Sigmoid colon (tissue), 7 donors: ENCODE results near the gene PCDHGA11. TPM values are rescaled to one million over a fixed set of nuclear protein-coding genes. Genes with fewer than 3 reads are reported as not detected.
"Not testable (repeated sequence)": the region's sequence is repeated elsewhere in the genome, so short reads cannot be mapped to it uniquely, and the experiment has no call there.

Experiments
- DNase-seq: peaks from one replicate; pipeline ENCODE4 v3.0.0-alpha.2; 2019
- H3K27ac ChIP-seq, 4 donors: fragments of 200-600 bp; sonication (generic); one replicate each; pipeline ENCODE4 v1.5.1; 2016 to 2019; ENCODE audit warnings: mild to moderate bottlenecking in 1 of 4
- H3K27me3 ChIP-seq, 3 donors: fragments of 200-600 bp; sonication (generic); one replicate each; pipeline ENCODE4 v1.5.1; 2019; ENCODE audit warnings: mild to moderate bottlenecking in 1 of 3
- H3K36me3 ChIP-seq, 4 donors: fragments of 200-600 bp; sonication (generic); one replicate each; pipeline ENCODE4 v1.5.1; 2016 to 2019
- H3K4me1 ChIP-seq, 4 donors: fragments of 200-600 bp; sonication (generic); one replicate each; pipeline ENCODE4 v1.5.1; 2017 to 2019
- H3K4me3 ChIP-seq, 4 donors: fragments of 200-600 bp; sonication (generic); one replicate each; pipeline ENCODE4 v1.5.1; 2017 to 2019; ENCODE audit warnings: mild to moderate bottlenecking in 2 of 4, moderate library complexity in 1 of 4
- H3K9me3 ChIP-seq, 4 donors: fragments of 200-600 bp in 3 of 4; sonication (generic) in 3 of 4; one replicate each; pipeline versions ENCODE4 v1.5.1 to v1.6.1; 2013 to 2019
- CTCF ChIP-seq, 4 experiments: fragments of 450-650 bp in 3 of 4; fragments of 200-600 bp in 1 of 4; IDR thresholded peaks; one replicate each; pipeline ENCODE4 v1.5.1; 2016 to 2019; ENCODE audit warnings: antibody characterized with exemption in 4 of 4, mild to moderate bottlenecking in 3 of 4, moderate library complexity in 2 of 4
- EP300 ChIP-seq, 4 donors: sonication (generic); formaldehyde crosslinking; IDR thresholded peaks; one replicate each; pipeline ENCODE4 v1.6.1; 2017; ENCODE audit warnings: antibody characterized with exemption in 4 of 4
- POLR2A ChIP-seq, 2 donors: fragments of 450-650 bp; IDR thresholded peaks; one replicate each; pipeline ENCODE4 v1.6.1; 2016; ENCODE audit warnings: antibody characterized with exemption in 2 of 2, mild to moderate bottlenecking in 2 of 2, moderate library complexity in 2 of 2
- POLR2AphosphoS5 ChIP-seq, 4 donors: sonication (generic); formaldehyde crosslinking; IDR thresholded peaks; one replicate each; pipeline ENCODE4 v1.6.1; 2017; ENCODE audit warnings: antibody characterized with exemption in 4 of 4
- WGBS, 2 donors: extraction: QIAGEN DNeasy Blood & Tissue Kit; methylation state at CpG; one replicate each; pipeline ENCODE4 v1.1.7; 2013; 5-methylcytosine and 5-hydroxymethylcytosine counted together
- intact Hi-C: fragments of 100-400 bp; cut with DNase I; formaldehyde crosslinking; loops from one replicate; pipeline ENCODE4 v1.15.1; 2023
- polyA plus RNA-seq, 3 donors: library from polyadenylated mRNA; stranded (reverse); fragments of 200-250 nt; gene quantifications; one replicate each; pipeline ENCODE4 v1.2.3, GENCODE V29; 2013
- total RNA-seq, 4 donors: library from RNA; depleted of rRNA; stranded (reverse); fragments of >200 nt; gene quantifications; one replicate each; pipeline ENCODE4 v1.1.0, GENCODE V29; 2016
- donor health status: healthy with polysubstance abuse.
- donor health status: Bipolar disorder and iron deficiency.
- donor health status: healthy.

Gene PCDHGA11
- total and polyA plus RNA-seq, 7 donors, result 0.89 to 10.8 (median 6.7) TPM; not detected in 2

GRCh38 chr5:141407790-141408505, 12.9 kb upstream of the PCDHGA11 start, which contains the start of gene PCDHGB6:
PCDHGB6 (plus strand) TSS chr5:141408021; CDS start chr5:141408203, 182 bp downstream.
- not testable (repeated sequence) for H3K27me3 ChIP-seq, DNase-seq, H3K36me3 ChIP-seq, H3K4me1 ChIP-seq
- H3K4me3 ChIP-seq, result peak within 1 kb of the TSS; percentile 5 to 33 (median 29)
- intact Hi-C loops, result loop anchor here (5.0 kb wide), 1 partner anchor 119 kb away; no protein-coding TSS in a partner anchor
- TF ChIP-seq CTCF (IDR thresholded peaks at IDR 0.05), result peak in 3 of 4 experiments; percentile 9 to 32 (median 21)
- 13 to 46% methylated on average over 51 of the region's 51 CpGs for WGBS, 2 donors
- peak within 1 kb of the TSS in 1 of 4 donors; percentile 33 for H3K27ac ChIP-seq
- peaks cover 36 to 92% (median 82%) of the 10 kb centered on the region in 4 donors for H3K9me3 ChIP-seq

GRCh38 chr5:141409598-141410306, 11.1 kb upstream of the PCDHGA11 start:
- peak; percentile 46 for DNase-seq
- H3K4me3 ChIP-seq, result no peak overlapping the region
- peaks cover 0 to 11% (median 0%) of the 10 kb centered on the region in 4 donors for H3K36me3 ChIP-seq
- no peaks in the 10 kb centered on the region for H3K4me1 ChIP-seq
- H3K27ac ChIP-seq, result no peak overlapping the region
- no peaks in the 10 kb centered on the region for H3K27me3 ChIP-seq
- TF ChIP-seq EP300 (IDR thresholded peaks at IDR 0.05) (no peak), POLR2AphosphoS5 (IDR thresholded peaks at IDR 0.05) (no peak), CTCF (IDR thresholded peaks at IDR 0.05) (no peak), POLR2A (IDR thresholded peaks at IDR 0.05) (no peak)
- 30 to 67% methylated on average over 64 of the region's 64 CpGs for WGBS, 2 donors
- peaks cover 37 to 91% (median 83%) of the 10 kb centered on the region in 4 donors for H3K9me3 ChIP-seq
- intact Hi-C loops, result loop anchor here (5.0 kb wide), 1 partner anchor 118 kb away; no protein-coding TSS in a partner anchor

GRCh38 chr5:141411575-141411974, 9.3 kb upstream of the PCDHGA11 start:
- 68 to 77% methylated on average over 3 of the region's 3 CpGs for WGBS, 2 donors

More at GRCh38 chr5:141411575-141411974, 9.3 kb upstream of the PCDHGA11 start:
- Histone ChIP-seq H3K27me3 (no peaks in the 10 kb centered on the region), H3K4me3 (no peak overlapping the region), H3K9me3 (peaks cover 40 to 92% (median 78%) of the 10 kb centered on the region in 4 donors), H3K4me1 (no peaks in the 10 kb centered on the region), H3K36me3 (peaks cover 0 to 11% (median 0%) of the 10 kb centered on the region in 4 donors), H3K27ac (no peak overlapping the region)
- intact Hi-C loops, result no loop called here
- no peak for DNase-seq
- no peak for TF ChIP-seq CTCF (IDR thresholded peaks at IDR 0.05)
- no peak for TF ChIP-seq POLR2A (IDR thresholded peaks at IDR 0.05)
- no peak for TF ChIP-seq EP300 (IDR thresholded peaks at IDR 0.05)
- TF ChIP-seq POLR2AphosphoS5 (IDR thresholded peaks at IDR 0.05), result no peak
